A549 (cell line): ENCODE data around the gene CASP6. TPM values are rescaled to one million over a fixed set of nuclear protein-coding genes. Genes with fewer than 3 reads are reported as not detected.

ENCODE experiments used
- ATAC-seq, 2 experiments: fragments of 200-7000 bp in 1 of 2; fragments of >200 bp in 1 of 2; cut with Nextera tagmentation in 1 of 2; cut with Tn5 transposase in 1 of 2; 3 replicates each; pipeline versions ENCODE4 v1.8.0 to v1.9.1; 2018 to 2020; ENCODE audit warnings: mild to moderate bottlenecking in 1 of 2, moderate library complexity in 1 of 2
- CTCF ChIA-PET: fragments of 300-600 bp; sonication (Branson Sonifier 250); formaldehyde crosslinking; extraction: SDS; loops from one replicate; lab custom pipeline; 2021; ENCODE audit warnings: antibody characterized with exemption, inconsistent platforms; lab: Yijun Ruan, JAX
- POLR2A ChIA-PET: fragments of 350-600 bp; formaldehyde crosslinking; extraction: SDS; loops from one replicate; lab custom pipeline; 2021; ENCODE audit warnings: antibody characterized with exemption, inconsistent platforms; lab: Yijun Ruan, JAX
- DNase-seq, 2 experiments: peaks; one replicate each; pipeline versions ENCODE4 v3.0.0 to v3.0.0-alpha.2; 2011 to 2016; ENCODE audit warnings: low read depth in 1 of 2, low spot score in 1 of 2
- FAIRE-seq: peaks from 2 replicates; lab custom pipeline; 2011; peaks lifted over from hg19 to GRCh38; lab: Jason Lieb, UNC
- H3K27ac ChIP-seq, 2 experiments: fragments of >200 bp; sonication (Bioruptor Twin); formaldehyde crosslinking; 3 replicates each; pipeline ENCODE4 v1.5.1; 2016 to 2017
- H3K4me1 ChIP-seq: fragments of >200 bp; sonication (Bioruptor Twin); formaldehyde crosslinking; 3 replicates; pipeline ENCODE4 v1.6.1; 2016
- H3K4me2 ChIP-seq: fragments of >200 bp; sonication (Bioruptor Twin); formaldehyde crosslinking; 3 replicates; pipeline ENCODE4 v1.6.1; 2016
- H3K4me3 ChIP-seq: fragments of >200 bp; sonication (Bioruptor Twin); formaldehyde crosslinking; 3 replicates; pipeline ENCODE4 v1.5.1; 2016
- H3K9me3 ChIP-seq: fragments of >200 bp; sonication (Bioruptor Twin); formaldehyde crosslinking; 3 replicates; pipeline ENCODE4 v1.6.1; 2016
- CEBPB ChIP-seq, 2 experiments: fragments of >200 bp in 1 of 2; sonication (Bioruptor Twin) in 1 of 2; formaldehyde crosslinking in 1 of 2; IDR thresholded peaks; 2 replicates each; pipeline ENCODE4 v1.6.1; 2012 to 2016
- CHD2 ChIP-seq: fragments of 150-350 bp; IDR thresholded peaks from 2 replicates; pipeline ENCODE4 v1.6.1; 2014; ENCODE audit warnings: low read length; ENCODE audit not compliant: partially characterized antibody
- CHD4 ChIP-seq: fragments of 200-600 bp; sonication (generic); IDR thresholded peaks from 2 replicates; pipeline ENCODE4 v1.6.1; 2016; ENCODE audit warnings: antibody characterized with exemption, mild to moderate bottlenecking, borderline replicate concordance
- EHF ChIP-seq: fragments of 250-450 bp; sonication (Bioruptor Pico); IDR thresholded peaks from 2 replicates; pipeline ENCODE4 v1.5.0; 2020; ENCODE audit warnings: mild to moderate bottlenecking
- EP300 ChIP-seq, 2 experiments: fragments of >200 bp; sonication (Bioruptor Twin); formaldehyde crosslinking; IDR thresholded peaks; 2 replicates in 1 of 2; 3 replicates in 1 of 2; pipeline ENCODE4 v1.6.1; 2016 to 2017
- FOSB ChIP-seq: fragments of 250-450 bp; sonication (Bioruptor Pico); IDR thresholded peaks from 2 replicates; pipeline ENCODE4 v1.5.0; 2020; ENCODE audit warnings: mild to moderate bottlenecking, moderate library complexity
- FOXS1 ChIP-seq: fragments of 250-450 bp; sonication (Bioruptor Pico); IDR thresholded peaks from 2 replicates; pipeline ENCODE4 v1.5.0; 2020; ENCODE audit warnings: mild to moderate bottlenecking, moderate library complexity
- HDAC2 ChIP-seq: fragments of 200-600 bp; sonication (generic); IDR thresholded peaks from 2 replicates; pipeline ENCODE4 v1.6.1; 2016
- HEYL ChIP-seq: fragments of 250-450 bp; sonication (Bioruptor Pico); IDR thresholded peaks from 2 replicates; pipeline ENCODE4 v1.8.0; 2021; ENCODE audit warnings: mild to moderate bottlenecking, moderate library complexity
- HOXA7 ChIP-seq: fragments of 250-450 bp; sonication (Bioruptor Pico); IDR thresholded peaks from 2 replicates; pipeline ENCODE4 v1.5.0; 2020; ENCODE audit warnings: mild to moderate bottlenecking, moderate library complexity
- HOXB5 ChIP-seq: fragments of 250-450 bp; sonication (Bioruptor Pico); IDR thresholded peaks from 2 replicates; pipeline ENCODE4 v1.5.0; 2020; ENCODE audit warnings: mild to moderate bottlenecking, moderate library complexity
- MAFK ChIP-seq: fragments of 450-650 bp; IDR thresholded peaks from 2 replicates; pipeline ENCODE4 v1.6.1; 2014; ENCODE audit not compliant: partially characterized antibody
- NFE2L2 ChIP-seq: fragments of 150-350 bp; conservative IDR thresholded peaks from 2 replicates; pipeline ENCODE4 v1.6.1; 2014; ENCODE audit warnings: low read length
- PHF8 ChIP-seq: fragments of 200-600 bp; sonication (generic); IDR thresholded peaks from 2 replicates; pipeline ENCODE4 v1.6.1; 2016; ENCODE audit warnings: low read depth, mild to moderate bottlenecking, antibody characterized with exemption, moderate library complexity, borderline replicate concordance
- POLR2A ChIP-seq: IDR thresholded peaks from 2 replicates; pipeline ENCODE4 v1.6.1; 2012; ENCODE audit warnings: mild to moderate bottlenecking, low read length
- POLR2AphosphoS2 ChIP-seq: conservative IDR thresholded peaks from 2 replicates; pipeline ENCODE4 v1.6.1; 2012; ENCODE audit warnings: low read length, improper control_type of control experiment, inconsistent platforms
- RCOR1 ChIP-seq: fragments of 150-350 bp; IDR thresholded peaks from 2 replicates; pipeline ENCODE4 v1.6.1; 2014; ENCODE audit warnings: antibody characterized with exemption, low read length, low read depth
- SREBF2 ChIP-seq: fragments of 450-650 bp; IDR thresholded peaks from 2 replicates; pipeline ENCODE4 v1.6.1; 2014; ENCODE audit warnings: mild to moderate bottlenecking, moderate library complexity
- TP53 ChIP-seq: fragments of 250-450 bp; sonication (Bioruptor Pico); IDR thresholded peaks from 2 replicates; pipeline ENCODE4 v1.5.0; 2021; ENCODE audit warnings: mild to moderate bottlenecking, moderate library complexity
- ZFP36 ChIP-seq: fragments of 450-650 bp; IDR thresholded peaks from 2 replicates; pipeline ENCODE4 v1.6.1; 2014; ENCODE audit warnings: borderline replicate concordance; ENCODE audit not compliant: partially characterized antibody
- ZNF302 ChIP-seq: fragments of 250-450 bp; sonication (Bioruptor Pico); IDR thresholded peaks from 2 replicates; pipeline ENCODE4 v1.9.0; 2021; ENCODE audit warnings: inconsistent platforms, mild to moderate bottlenecking, moderate library complexity
- WGBS: methylation state at CpG from one replicate; pipeline ENCODE4 v1.1.6; 2017; ENCODE audit errors: missing lambda C conversion rate; 5-methylcytosine and 5-hydroxymethylcytosine counted together
- polyA plus RNA-seq, 4 experiments: library from polyadenylated mRNA; depleted of rRNA in 3 of 4; stranded (reverse); fragments of >200 nt; fragmentation: RNase III in 1 of 4; extraction: RNeasy Plus Mini Kit Qiagen cat#74134 plus additional on column Dnase treatment in 1 of 4; gene quantifications; 2 replicates in 3 of 4; 3 replicates in 1 of 4; pipeline ENCODE4 v1.2.3, GENCODE V29; 2011 to 2017
- TF ChIP-seq, protein P1 (sequence below): fragments of >200 bp; sonication (Bioruptor Twin); formaldehyde crosslinking; IDR thresholded peaks from 3 replicates; pipeline ENCODE4 v1.5.1; 2016
- TF ChIP-seq, protein P2 (sequence below): IDR thresholded peaks from 2 replicates; pipeline ENCODE4 v1.6.1; 2012

Gene CASP6
- polyA plus RNA-seq, 2 of the 4 experiments (the other 2 are of a cell fraction): 19.2 to 32.6 TPM

DNA sequence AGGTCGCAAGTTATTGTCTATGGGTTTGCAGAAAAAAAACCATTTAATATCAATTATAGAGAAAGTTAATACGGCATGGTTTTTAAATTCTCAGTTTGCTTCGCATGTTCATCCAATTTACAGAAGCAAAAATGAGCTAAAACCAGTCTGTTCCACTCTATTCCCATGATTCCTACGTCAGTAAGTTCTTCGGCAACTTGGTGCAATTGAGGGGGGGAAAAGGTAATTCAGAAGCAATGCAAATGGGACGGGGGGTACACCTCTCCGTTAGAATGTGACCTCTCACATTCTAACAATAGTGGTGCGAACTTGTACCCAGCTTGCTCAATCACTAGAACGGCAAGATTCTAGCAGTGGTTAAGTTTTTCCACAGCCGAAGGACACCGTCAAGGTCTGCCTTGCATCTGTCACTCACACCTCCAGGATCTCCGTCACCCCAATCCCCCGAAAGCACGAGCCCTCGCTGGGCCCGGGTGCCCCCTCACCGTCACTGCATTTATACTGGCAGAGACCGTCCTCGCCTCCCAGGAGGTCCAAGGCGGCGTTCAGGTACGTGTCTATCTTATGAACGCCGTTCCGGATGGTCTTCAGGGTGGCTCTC lies 26.0 kb upstream of the CASP6 start:
- Histone ChIP-seq H3K4me3 (peak overlapping the region; percentile 96), H3K4me2 (peak overlapping the region; percentile 73)
- TF ChIP-seq NFE2L2 (no peak), PHF8 (0 out of 2 replicates have a peak, but pooled peaks have one; percentile 24), SREBF2 (no peak), HOXB5 (CRISPR knock-in tag) (no peak)
- TF ChIP-seq, all 56 proteins: peak for 1
- Histone ChIP-seq H3K4me1 (peaks cover 11% of the 10 kb centered on the region), H3K27ac (peak overlapping the region; percentile 80 to 91), H3K9me3 (no peaks in the 10 kb centered on the region)
- WGBS: 8% methylated on average over 25 of the region's 25 CpGs
- ATAC-seq (peak; percentile 42 to 43; a peak in 5 of 6 replicates), FAIRE-seq (no peak), DNase-seq (peak; percentile 1 to 2)
- ChIA-PET POLR2A (no interaction called here), CTCF (interaction anchor here (0.5 kb wide), 1 partner anchor 1604 kb away, joined by 3 read pairs; no protein-coding TSS in a partner anchor)

DNA sequence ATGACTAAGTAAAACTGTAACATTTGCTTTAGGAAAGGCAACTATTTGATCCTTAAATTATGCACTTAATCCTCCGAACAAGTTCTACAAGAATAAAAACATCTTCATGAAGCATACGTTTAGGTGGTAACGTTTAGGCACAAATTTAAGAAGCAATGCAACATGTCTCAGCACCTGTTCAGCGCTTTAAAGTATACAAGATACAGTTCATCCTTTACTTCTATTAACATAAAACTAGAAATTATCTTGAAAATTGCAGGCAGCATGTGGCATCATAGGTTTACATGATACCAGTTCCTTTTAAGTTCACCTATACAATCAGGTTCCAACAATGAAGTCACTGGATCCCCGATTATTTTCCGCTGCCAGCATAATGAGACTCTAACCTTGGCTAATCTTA lies 25.1 kb upstream of the CASP6 start:
- peak overlapping the region; percentile 73 for H3K4me2 ChIP-seq
- H3K4me3 ChIP-seq: no peak overlapping the region; the same call in 2 of the 3 replicates
- TF ChIP-seq HEYL (CRISPR knock-in tag) (no peak), CEBPB (IDR thresholded peaks at IDR 0.05) (no peak)
- DNase-seq (no peak), ATAC-seq (no peak), FAIRE-seq (no peak)
- ChIA-PET POLR2A (no interaction called here), CTCF (no interaction called here)
- no peak overlapping the region for H3K27ac ChIP-seq
- 88% methylated on average over 6 of the region's 6 CpGs for WGBS
- H3K4me1 ChIP-seq: peaks cover 11% of the 10 kb centered on the region
- no peaks in the 10 kb centered on the region for H3K9me3 ChIP-seq

DNA sequence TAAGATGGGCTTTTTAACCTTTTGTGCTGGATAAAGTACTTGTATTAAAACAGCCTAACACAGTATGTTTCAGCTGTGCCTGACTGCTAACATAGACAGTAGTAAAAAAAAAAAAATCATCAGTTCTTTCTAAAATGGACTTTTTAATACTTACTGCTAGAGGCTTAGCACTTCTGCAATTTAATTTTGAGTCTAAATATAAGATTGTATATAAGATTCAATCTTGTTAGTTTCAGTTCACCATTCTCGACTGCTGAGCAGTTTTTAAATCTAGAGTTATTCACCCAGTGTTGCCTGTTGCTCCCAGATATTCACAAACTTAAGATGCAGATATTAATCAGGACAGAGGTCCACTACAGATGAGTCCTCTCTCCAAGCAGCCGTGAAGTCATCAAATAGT lies 19.9 kb upstream of the CASP6 start:
- CTCF ChIA-PET: no interaction called here
- Histone ChIP-seq H3K9me3 (no peaks in the 10 kb centered on the region), H3K4me2 (no peak overlapping the region), H3K4me3 (no peak overlapping the region), H3K4me1 (peaks cover 2% of the 10 kb centered on the region; the same call in 2 of the 3 replicates), H3K27ac (no peak overlapping the region)
- WGBS: 93% methylated on average over 2 of the region's 2 CpGs
- DNase-seq (no peak), FAIRE-seq (no peak), ATAC-seq (no peak)
- TF ChIP-seq, protein P1, sequence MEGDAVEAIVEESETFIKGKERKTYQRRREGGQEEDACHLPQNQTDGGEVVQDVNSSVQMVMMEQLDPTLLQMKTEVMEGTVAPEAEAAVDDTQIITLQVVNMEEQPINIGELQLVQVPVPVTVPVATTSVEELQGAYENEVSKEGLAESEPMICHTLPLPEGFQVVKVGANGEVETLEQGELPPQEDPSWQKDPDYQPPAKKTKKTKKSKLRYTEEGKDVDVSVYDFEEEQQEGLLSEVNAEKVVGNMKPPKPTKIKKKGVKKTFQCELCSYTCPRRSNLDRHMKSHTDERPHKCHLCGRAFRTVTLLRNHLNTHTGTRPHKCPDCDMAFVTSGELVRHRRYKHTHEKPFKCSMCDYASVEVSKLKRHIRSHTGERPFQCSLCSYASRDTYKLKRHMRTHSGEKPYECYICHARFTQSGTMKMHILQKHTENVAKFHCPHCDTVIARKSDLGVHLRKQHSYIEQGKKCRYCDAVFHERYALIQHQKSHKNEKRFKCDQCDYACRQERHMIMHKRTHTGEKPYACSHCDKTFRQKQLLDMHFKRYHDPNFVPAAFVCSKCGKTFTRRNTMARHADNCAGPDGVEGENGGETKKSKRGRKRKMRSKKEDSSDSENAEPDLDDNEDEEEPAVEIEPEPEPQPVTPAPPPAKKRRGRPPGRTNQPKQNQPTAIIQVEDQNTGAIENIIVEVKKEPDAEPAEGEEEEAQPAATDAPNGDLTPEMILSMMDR: no peak
- TF ChIP-seq, protein P2, sequence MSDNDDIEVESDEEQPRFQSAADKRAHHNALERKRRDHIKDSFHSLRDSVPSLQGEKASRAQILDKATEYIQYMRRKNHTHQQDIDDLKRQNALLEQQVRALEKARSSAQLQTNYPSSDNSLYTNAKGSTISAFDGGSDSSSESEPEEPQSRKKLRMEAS: no peak
- TF ChIP-seq CHD4: no peak
- TF ChIP-seq MAFK: no peak
- TF ChIP-seq HOXB5 (CRISPR knock-in tag): no peak
- TF ChIP-seq POLR2A: no peak
- POLR2A ChIA-PET: no interaction called here

DNA sequence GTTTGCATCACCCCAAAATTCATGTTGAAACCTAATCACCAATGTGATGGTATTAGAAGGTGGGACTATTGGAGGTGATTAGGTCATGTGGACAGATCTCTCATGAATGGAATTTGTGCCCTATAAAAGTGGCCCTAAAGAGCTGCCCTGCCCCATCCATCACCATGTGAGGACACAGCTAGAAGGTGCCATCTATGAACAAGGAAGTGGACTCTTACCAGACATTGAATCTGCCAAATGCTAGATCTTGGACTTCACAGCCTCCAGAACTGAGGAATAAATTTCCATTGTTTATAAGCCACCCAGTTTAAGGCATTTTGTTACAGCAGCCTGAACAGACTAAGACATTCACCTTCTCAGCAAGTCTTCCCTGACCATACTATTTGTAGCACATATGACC lies 19.1 kb upstream of the CASP6 start:
- no peaks in the 10 kb centered on the region for H3K4me1 ChIP-seq
- H3K4me2 ChIP-seq: no peak overlapping the region
- CTCF ChIA-PET: no interaction called here
- no peaks in the 10 kb centered on the region for H3K9me3 ChIP-seq
- no peak for ATAC-seq
- H3K4me3 ChIP-seq: no peak overlapping the region
- POLR2A ChIA-PET: no interaction called here
- no peak overlapping the region for H3K27ac ChIP-seq
- TF ChIP-seq CHD2 (no peak), CEBPB (IDR thresholded peaks at IDR 0.05) (no peak), HDAC2 (no peak), POLR2AphosphoS2 (no peak), EP300 (IDR thresholded peaks at IDR 0.05) (no peak), TP53 (no peak), ZNF302 (CRISPR knock-in tag) (no peak), ZFP36 (no peak), EHF (no peak), HOXA7 (CRISPR knock-in tag) (no peak), RCOR1 (no peak), FOXS1 (CRISPR knock-in tag) (no peak), FOSB (CRISPR knock-in tag) (no peak)
- TF ChIP-seq, all 56 proteins: peak for 0
- FAIRE-seq (no peak), DNase-seq (no peak)
